ENCODE measurements around the gene PREX1. TPM values are rescaled to one million over a fixed set of nuclear protein-coding genes. Genes with fewer than 3 reads are reported as not detected.
"Not testable (repeated sequence)": the region's sequence is repeated elsewhere in the genome, so short reads cannot be mapped to it uniquely, and the experiment has no call there.

Gene PREX1
- total RNA-seq, 1 donor from 2014 or later = 248 TPM

- no peak for DNase-seq (ENCODE audit: low spot score)
- no peak for TF ChIP-seq CTCF (IDR thresholded peaks at IDR 0.05; ENCODE audit: unreplicated experiment)
- Mint-ChIP-seq H3K36me3 (ENCODE audit: low read depth, unreplicated experiment) (peaks cover 41% of the 10 kb centered on the region), H3K4me1 (ENCODE audit: unreplicated experiment) (peaks cover 39% of the 10 kb centered on the region), H3K4me3 (ENCODE audit: unreplicated experiment) (no peak overlapping the region), H3K27me3 (ENCODE audit: unreplicated experiment) (no peaks in the 10 kb centered on the region), H3K9me3 (ENCODE audit: unreplicated experiment) (no peaks in the 10 kb centered on the region), H3K27ac (ENCODE audit: unreplicated experiment) (no peak overlapping the region)
Observed at GRCh38 chr20:48814633-48815032, 13.2 kb downstream of the PREX1 start.

GRCh38 chr20:48813930-48814546 is 13.8 kb downstream of the PREX1 start:
- Mint-ChIP-seq H3K9me3 (ENCODE audit: unreplicated experiment) (no peaks in the 10 kb centered on the region), H3K27me3 (ENCODE audit: unreplicated experiment) (no peaks in the 10 kb centered on the region)

GRCh38 chr20:48813446-48813747 is 14.4 kb downstream of the PREX1 start:
- no peak for DNase-seq (ENCODE audit: low spot score)
- no peak for TF ChIP-seq CTCF (IDR thresholded peaks at IDR 0.05; ENCODE audit: unreplicated experiment)
- H3K27me3 Mint-ChIP-seq (ENCODE audit: unreplicated experiment) = no peaks in the 10 kb centered on the region
- no peak overlapping the region for H3K27ac Mint-ChIP-seq (ENCODE audit: unreplicated experiment)
- H3K4me3 Mint-ChIP-seq (ENCODE audit: unreplicated experiment) = no peak overlapping the region
- peaks cover 37% of the 10 kb centered on the region for H3K4me1 Mint-ChIP-seq (ENCODE audit: unreplicated experiment)
- H3K36me3 Mint-ChIP-seq (ENCODE audit: low read depth, unreplicated experiment) = peaks cover 40% of the 10 kb centered on the region
- H3K9me3 Mint-ChIP-seq (ENCODE audit: unreplicated experiment) = no peaks in the 10 kb centered on the region

More at GRCh38 chr20:48813930-48814546, 13.8 kb downstream of the PREX1 start:
- H3K4me3 Mint-ChIP-seq (ENCODE audit: unreplicated experiment) = no peak overlapping the region
- H3K4me1 Mint-ChIP-seq (ENCODE audit: unreplicated experiment) = peaks cover 37% of the 10 kb centered on the region
- H3K36me3 Mint-ChIP-seq (ENCODE audit: low read depth, unreplicated experiment) = peaks cover 36% of the 10 kb centered on the region
- no peak for DNase-seq (ENCODE audit: low spot score)
- H3K27ac Mint-ChIP-seq (ENCODE audit: unreplicated experiment) = no peak overlapping the region
- no peak for TF ChIP-seq CTCF (IDR thresholded peaks at IDR 0.05; ENCODE audit: unreplicated experiment)

GRCh38 chr20:48812600-48813445 is 15.0 kb downstream of the PREX1 start:
- no peak overlapping the region for H3K4me3 Mint-ChIP-seq (ENCODE audit: unreplicated experiment)
- peaks cover 4% of the 10 kb centered on the region for H3K27me3 Mint-ChIP-seq (ENCODE audit: unreplicated experiment)

GRCh38 chr20:48812114-48812513 is 15.7 kb downstream of the PREX1 start:
- not testable (repeated sequence) for H3K9me3 Mint-ChIP-seq (ENCODE audit: unreplicated experiment); H3K27ac Mint-ChIP-seq (ENCODE audit: unreplicated experiment); H3K27me3 Mint-ChIP-seq (ENCODE audit: unreplicated experiment); H3K4me3 Mint-ChIP-seq (ENCODE audit: unreplicated experiment); DNase-seq (ENCODE audit: low spot score)
- H3K36me3 Mint-ChIP-seq (ENCODE audit: low read depth, unreplicated experiment) = peaks cover 37% of the 10 kb centered on the region
- H3K4me1 Mint-ChIP-seq (ENCODE audit: unreplicated experiment) = peaks cover 32% of the 10 kb centered on the region

More at GRCh38 chr20:48812600-48813445, 15.0 kb downstream of the PREX1 start:
- Mint-ChIP-seq H3K36me3 (ENCODE audit: low read depth, unreplicated experiment) (peaks cover 39% of the 10 kb centered on the region), H3K27ac (ENCODE audit: unreplicated experiment) (no peak overlapping the region), H3K9me3 (ENCODE audit: unreplicated experiment) (no peaks in the 10 kb centered on the region), H3K4me1 (ENCODE audit: unreplicated experiment) (peaks cover 35% of the 10 kb centered on the region)
- DNase-seq (ENCODE audit: low spot score) = no peak
- no peak for TF ChIP-seq CTCF (IDR thresholded peaks at IDR 0.05; ENCODE audit: unreplicated experiment)
